Jurkat, Clone E6-1 (cell line): ENCODE data around the gene RPS28.
A peak's percentile ranks its signal among the peaks of the same experiment; 100 is the strongest.
"Not testable (repeated sequence)": the region's sequence is repeated elsewhere in the genome, so short reads cannot be mapped to it uniquely, and the experiment has no call there.

Experiments
- DNase-seq: peaks from one replicate; pipeline ENCODE4 v3.0.0-alpha.2; 2011; ENCODE audit warnings: low read depth, low spot score
- H3K4me3 ChIP-seq: 2 replicates; pipeline ENCODE4 v1.5.1; 2011; ENCODE audit warnings: mild to moderate bottlenecking, low read length, control low read depth, moderate library complexity

The RPS28 gene

DNA sequence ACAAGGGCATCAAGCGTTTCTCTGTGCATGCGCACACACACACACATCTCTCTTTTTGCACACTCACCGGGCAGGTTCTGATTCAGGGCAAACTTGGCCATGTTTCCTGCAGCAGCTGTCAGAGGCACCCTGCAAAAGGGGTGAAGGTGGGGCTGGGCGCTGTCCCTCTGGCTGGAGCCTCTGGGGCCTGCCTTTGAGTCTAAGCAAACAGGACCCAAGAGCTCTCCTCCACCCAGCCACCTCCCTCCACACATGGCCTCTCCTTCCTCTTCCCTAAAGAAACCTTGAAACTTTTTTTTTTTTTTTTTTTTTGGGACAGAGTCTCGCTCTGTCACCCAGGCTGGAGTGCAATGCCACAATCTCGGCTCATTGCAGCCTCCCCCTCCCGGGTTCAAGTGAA is 16.4 kb downstream of the RPS28 start:
- no peak for DNase-seq

DNA sequence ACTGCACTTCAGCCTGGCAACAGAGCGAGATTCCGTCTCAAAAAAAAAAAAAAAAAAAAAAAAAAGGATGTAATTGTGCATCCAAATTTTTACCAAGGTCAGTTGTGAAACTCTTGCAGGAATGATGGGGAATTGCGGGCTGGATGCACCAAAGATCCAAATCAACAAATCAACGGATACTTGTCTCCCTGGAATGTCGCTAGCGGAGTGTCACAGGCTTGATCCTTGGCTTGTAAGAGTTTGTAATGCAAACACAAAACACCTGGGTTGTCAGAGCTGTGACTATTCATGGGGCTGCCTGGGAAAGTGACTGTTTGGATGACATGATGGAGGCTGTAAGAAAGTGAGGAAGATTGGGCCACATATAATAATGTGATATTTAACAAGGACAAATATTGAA is 17.5 kb downstream of the RPS28 start:
- no peak for DNase-seq
- no peak overlapping the region for H3K4me3 ChIP-seq

More for the DNA sequence above, 16.4 kb downstream of the RPS28 start:
- no peak overlapping the region for H3K4me3 ChIP-seq

- H3K4me3 ChIP-seq: no peak overlapping the region
- no peak for DNase-seq
Observed at GRCh38 chr19:8340341-8341096, 19.2 kb downstream of the RPS28 start.

DNA sequence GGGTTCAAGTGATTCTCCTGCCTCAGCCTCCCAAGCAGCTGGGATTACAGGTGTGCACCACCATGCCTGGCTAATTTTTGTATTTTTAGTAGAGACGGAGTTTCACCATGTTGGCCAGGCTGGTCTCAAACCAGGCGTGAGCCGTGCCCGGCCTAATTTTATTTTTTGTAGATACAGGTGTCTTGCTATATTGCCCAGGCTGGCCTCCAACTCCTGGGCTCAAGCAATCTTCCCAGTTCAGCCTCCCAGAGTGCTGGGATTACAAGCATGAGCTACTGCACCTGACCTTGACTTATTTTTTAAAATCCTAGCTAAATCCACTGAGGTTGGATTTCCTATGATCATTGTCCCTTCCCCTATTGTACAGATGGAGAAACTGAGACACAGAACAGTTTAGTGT is 20.2 kb downstream of the RPS28 start:
- DNase-seq, H3K4me3 ChIP-seq: not testable (repeated sequence)

GRCh38 chr19:8342316-8342683 is 21.0 kb downstream of the RPS28 start:
- H3K4me3 ChIP-seq: no peak overlapping the region

GRCh38 chr19:8342684-8343482 is 21.6 kb downstream of the RPS28 start, which contains the start of gene KANK3:
TSS of gene KANK3 (minus strand) at chr19:8343262. CDS start at chr19:8337828, 5,434 bp downstream.
- peak within 1 kb of the TSS; percentile 53 for H3K4me3 ChIP-seq
- peak; percentile 94 for DNase-seq

More at GRCh38 chr19:8342316-8342683, 21.0 kb downstream of the RPS28 start:
- no peak for DNase-seq

DNA sequence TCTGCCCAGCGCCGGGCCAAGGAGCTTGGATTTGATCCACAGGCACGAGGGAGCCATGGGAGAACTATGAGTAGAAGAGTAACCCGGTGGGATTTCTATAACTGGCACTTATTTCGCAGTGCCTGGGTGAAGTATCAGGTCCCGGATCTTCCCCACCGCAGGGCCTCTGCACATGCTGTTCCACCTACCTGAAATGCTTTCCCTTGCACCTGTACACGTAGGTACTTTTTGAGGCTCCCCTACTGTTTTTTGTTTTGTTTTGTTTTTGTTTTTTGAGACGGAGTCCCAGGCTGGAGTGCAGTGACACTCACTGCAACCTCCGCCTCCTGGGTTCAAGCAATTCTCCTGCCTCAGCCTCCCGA is 22.2 kb downstream of the RPS28 start:
- H3K4me3 ChIP-seq: peak overlapping the region; percentile 53

DNA sequence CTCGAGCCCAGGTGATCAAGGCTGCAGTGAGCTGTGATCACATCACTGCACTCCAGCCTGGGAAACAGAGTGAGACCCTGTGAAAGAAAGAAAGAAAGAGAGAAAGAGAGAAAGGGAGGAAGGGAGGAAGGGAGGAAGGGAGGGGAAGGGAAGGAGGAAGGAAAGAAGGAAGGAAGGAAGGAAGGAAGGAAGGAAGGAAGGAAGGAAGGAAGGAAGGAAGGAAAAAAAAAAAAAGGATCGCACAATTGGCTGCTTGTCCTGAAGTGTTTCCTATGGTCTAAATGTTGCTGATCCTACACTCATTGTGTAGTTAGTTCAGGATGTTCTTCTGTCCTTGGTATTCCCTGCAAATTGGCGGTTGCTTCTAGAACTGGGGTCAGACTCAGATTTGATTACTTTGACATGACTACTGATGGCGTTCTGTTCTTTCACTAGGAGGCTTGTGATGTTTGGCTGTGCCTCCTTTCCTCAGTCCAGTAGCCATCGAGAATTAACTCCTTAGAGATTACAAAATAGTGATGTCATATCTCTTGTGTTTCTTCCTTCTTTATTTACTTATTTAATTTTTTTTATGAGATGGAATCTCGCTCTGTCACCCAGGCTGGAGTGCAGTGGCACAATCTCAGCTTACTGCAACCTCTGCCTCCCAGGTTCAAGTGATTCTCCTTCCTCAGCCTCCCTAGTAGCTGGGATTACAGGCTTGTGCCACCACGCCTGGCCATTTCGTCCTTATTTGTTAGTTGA is 28.5 kb downstream of the RPS28 start:
- not testable (repeated sequence) for DNase-seq, H3K4me3 ChIP-seq

More for the DNA sequence above, 22.2 kb downstream of the RPS28 start:
- no peak for DNase-seq

DNA sequence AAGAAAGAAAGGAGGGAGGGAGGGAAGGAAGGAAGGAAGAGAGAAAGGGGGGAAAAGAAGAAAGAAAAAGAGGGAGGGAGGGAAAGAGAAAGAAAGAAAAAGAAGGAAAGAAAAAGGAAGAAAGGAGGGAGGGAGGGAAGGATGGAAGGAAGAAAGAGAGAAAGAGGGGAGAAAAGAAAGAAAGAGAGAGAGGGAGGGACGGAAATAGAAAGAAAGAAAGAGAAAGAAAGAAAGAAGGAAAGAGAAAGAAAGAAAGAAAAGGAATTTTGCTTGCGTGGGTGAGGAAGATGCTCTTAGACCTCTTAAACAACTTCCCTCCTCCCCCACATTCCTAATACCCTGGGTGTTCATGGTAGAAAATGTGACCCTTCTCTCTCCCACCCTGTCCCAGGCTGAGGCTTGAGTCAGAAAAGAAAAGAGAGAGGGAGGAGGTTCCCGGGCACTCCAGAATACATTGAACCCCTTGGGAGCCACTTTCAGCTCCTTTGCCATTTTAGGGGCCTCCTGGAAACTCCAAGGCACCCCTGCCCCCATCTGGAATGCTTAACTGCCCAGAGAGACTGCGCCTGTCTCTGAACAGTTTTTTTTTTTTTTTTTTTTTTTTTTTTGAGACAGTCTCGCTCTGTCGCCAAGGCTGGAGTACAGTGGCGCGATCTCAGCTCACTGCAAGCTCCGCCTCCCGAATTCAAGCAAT is 31.0 kb downstream of the RPS28 start:
- H3K4me3 ChIP-seq: peak overlapping the region; percentile 22; the same call in 1 of the 2 replicates
- DNase-seq: no peak

GRCh38 chr19:8352845-8353244 is 31.5 kb downstream of the RPS28 start:
- DNase-seq, H3K4me3 ChIP-seq: not testable (repeated sequence)

- DNase-seq: no peak
- H3K4me3 ChIP-seq: no peak overlapping the region
Observed at GRCh38 chr19:8355631-8356402, 34.5 kb downstream of the RPS28 start.

DNA sequence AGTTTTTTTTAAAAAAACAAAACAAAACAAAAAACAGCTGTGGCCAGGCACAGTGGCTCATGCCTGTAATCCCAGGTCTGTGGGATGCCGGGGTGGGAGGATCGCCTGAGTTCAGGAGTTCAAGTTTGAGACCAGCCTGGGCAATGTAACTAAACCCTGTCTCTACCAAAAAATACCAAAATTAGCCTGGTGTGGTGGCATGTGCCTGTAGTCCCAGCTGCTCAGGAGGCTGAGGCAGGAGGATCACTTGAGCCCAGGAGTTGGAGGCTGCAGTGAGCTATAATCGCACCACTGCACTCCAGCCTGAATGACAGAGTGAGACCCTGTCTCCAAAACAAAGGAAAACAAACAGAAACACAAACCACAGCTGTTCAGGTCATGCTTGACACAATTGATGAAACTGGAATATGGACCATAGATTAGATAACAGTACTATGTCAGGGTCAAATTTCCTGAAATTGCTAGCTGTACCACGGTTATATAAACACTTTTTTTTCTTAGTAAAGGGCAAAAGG is 35.8 kb downstream of the RPS28 start:
- DNase-seq: no peak
- no peak overlapping the region for H3K4me3 ChIP-seq

DNA sequence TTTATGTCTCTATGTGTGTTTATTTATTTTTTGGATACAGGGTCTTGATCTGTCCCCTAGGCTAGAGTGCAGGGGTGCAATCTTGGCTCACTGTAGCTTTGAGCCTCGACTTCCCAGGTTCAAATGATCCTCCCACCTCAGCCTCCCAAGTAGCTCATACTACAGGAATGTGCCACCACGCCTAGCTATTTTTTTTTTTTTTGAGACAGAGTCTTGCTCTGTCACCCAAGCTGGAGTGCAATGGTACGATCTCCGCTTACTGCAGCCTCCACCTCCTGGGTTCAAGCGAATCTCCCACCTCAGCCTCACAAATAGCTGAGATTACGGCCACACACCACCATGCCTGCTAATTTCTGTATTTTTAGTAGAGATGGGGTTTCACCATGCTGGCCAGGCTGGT is 37.7 kb downstream of the RPS28 start:
- DNase-seq: no peak
- H3K4me3 ChIP-seq: no peak overlapping the region

- no peak for DNase-seq
Observed at GRCh38 chr19:8360196-8360595, 38.9 kb downstream of the RPS28 start.

GRCh38 chr19:8361921-8362793 is 40.9 kb downstream of the RPS28 start:
- no peak for DNase-seq
- H3K4me3 ChIP-seq: no peak overlapping the region

More at GRCh38 chr19:8360196-8360595, 38.9 kb downstream of the RPS28 start:
- H3K4me3 ChIP-seq: no peak overlapping the region

DNA sequence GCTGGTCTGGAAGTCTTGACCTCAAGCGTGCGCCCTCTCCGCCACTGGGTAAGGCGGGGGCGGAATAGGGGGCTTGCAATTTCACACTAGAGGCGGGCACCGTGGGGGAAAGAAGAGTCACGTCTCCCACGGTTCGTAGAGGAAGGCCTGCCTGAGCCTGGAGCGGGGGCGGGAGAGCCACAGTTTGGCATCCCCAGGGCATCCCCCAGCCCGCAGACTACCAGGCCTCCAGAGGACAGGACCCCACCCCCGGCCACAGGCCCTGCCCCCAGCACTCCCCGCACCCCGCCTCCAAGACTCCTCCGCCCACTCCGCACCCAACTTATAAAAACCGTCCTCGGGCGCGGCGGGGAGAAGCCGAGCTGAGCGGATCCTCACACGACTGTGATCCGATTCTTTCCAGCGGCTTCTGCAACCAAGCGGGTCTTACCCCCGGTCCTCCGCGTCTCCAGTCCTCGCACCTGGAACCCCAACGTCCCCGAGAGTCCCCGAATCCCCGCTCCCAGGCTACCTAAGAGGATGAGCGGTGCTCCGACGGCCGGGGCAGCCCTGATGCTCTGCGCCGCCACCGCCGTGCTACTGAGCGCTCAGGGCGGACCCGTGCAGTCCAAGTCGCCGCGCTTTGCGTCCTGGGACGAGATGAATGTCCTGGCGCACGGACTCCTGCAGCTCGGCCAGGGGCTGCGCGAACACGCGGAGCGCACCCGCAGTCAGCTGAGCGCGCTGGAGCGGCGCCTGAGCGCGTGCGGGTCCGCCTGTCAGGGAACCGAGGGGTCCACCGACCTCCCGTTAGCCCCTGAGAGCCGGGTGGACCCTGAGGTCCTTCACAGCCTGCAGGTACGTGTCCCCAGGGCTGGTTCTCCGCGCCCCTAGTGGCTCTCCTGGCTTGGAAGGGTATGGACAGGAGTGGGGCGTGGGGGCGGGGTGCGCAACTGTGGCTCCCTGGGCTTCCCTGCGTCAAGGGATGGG is 42.8 kb downstream of the RPS28 start, which contains the start of gene ANGPTL4:
Gene ANGPTL4, plus strand, starts transcription at position 353 of the 969 bp plus-strand sequence. Its CDS starts 167 bp downstream, at position 520.
- H3K4me3 ChIP-seq: peak within 1 kb of the TSS; percentile 43
- no peak for DNase-seq
